ENCODE measurements around the gene MSH4. TPM values are rescaled to one million over a fixed set of nuclear protein-coding genes. Genes with fewer than 3 reads are reported as not detected.

MSH4 gene
- total RNA-seq, 2 experiments from 2014 or later: 0.73 to 0.80 TPM

- Histone ChIP-seq H3K4me3 (ENCODE audit: low read depth, low read length, poor library complexity, severe bottlenecking) (peak overlapping the region; percentile 93), H3K4me2 (ENCODE audit: low read length) (peak overlapping the region; percentile 84), H3K36me3 (ENCODE audit: insufficient read depth, low read length) (peaks cover 99% of the 10 kb centered on the region), H4K20me1 (ENCODE audit: insufficient read depth, low read length) (peaks cover 64% of the 10 kb centered on the region), H3K27ac (ENCODE audit: low read depth, low read length, poor library complexity, severe bottlenecking) (peak overlapping the region; percentile 94), H2AFZ (ENCODE audit: low read length) (no peak overlapping the region), H3K79me2 (ENCODE audit: insufficient read depth, low read depth, low read length) (peaks cover 70% of the 10 kb centered on the region), H3K4me1 (ENCODE audit: insufficient read depth, low read length, poor library complexity, severe bottlenecking) (peaks cover 40% of the 10 kb centered on the region), H3K9me2 (ENCODE audit: insufficient read depth, low read length) (no peaks in the 10 kb centered on the region), H3K9me3 (ENCODE audit: low read length) (no peaks in the 10 kb centered on the region)
- POLR2A ChIA-PET: interaction anchor here (0.7 to 3.9 kb wide), 6 partner anchors 9 to 66 kb away, joined by 3 to 31 read pairs (median 4); partner anchors contain the start of gene ACADM
- CTCF ChIA-PET (ENCODE audit: unreplicated experiment): interaction anchor here (0.6 kb wide), 1 partner anchor 305 kb away, joined by 3 read pairs; no protein-coding TSS in a partner anchor
- TF ChIP-seq EZH2phosphoT487 (IDR thresholded peaks at IDR 0.05; ENCODE audit: borderline replicate concordance, low read depth, low read length) (no peak), CTCF (conservative IDR thresholded peaks at IDR 0.05; ENCODE audit: low read length) (no peak)
- BruUV-seq (replicated peaks): no TSS peak
- intact Hi-C loops (cut with micrococcal nuclease; ENCODE audit: unreplicated experiment): no loop called here
- DNase-seq (ENCODE audit: low spot score): no peak
These were observed 5.7 kb upstream of the MSH4 start for GRCh38 chr1:75791022-75791421.

- H3K36me3 ChIP-seq (ENCODE audit: insufficient read depth, low read length): peaks cover 100% of the 10 kb centered on the region
- no TSS peak for BruUV-seq (replicated peaks)
- no peaks in the 10 kb centered on the region for H3K9me2 ChIP-seq (ENCODE audit: insufficient read depth, low read length)
- no peak overlapping the region for H3K4me3 ChIP-seq (ENCODE audit: low read depth, low read length, poor library complexity, severe bottlenecking)
- ChIA-PET POLR2A (interaction anchor here (0.5 to 3.9 kb wide), 2 partner anchors 64 to 82 kb away, joined by 3 to 31 read pairs; no protein-coding TSS in a partner anchor), CTCF (ENCODE audit: unreplicated experiment) (no interaction called here)
- DNase-seq (ENCODE audit: low spot score): no peak
- no peaks in the 10 kb centered on the region for H3K9me3 ChIP-seq (ENCODE audit: low read length)
- no peak for TF ChIP-seq CTCF (conservative IDR thresholded peaks at IDR 0.05; ENCODE audit: low read length)
- no peak for TF ChIP-seq EZH2phosphoT487 (IDR thresholded peaks at IDR 0.05; ENCODE audit: borderline replicate concordance, low read depth, low read length)
- H3K27ac ChIP-seq (ENCODE audit: low read depth, low read length, poor library complexity, severe bottlenecking): no peak overlapping the region
- peaks cover 40% of the 10 kb centered on the region for H3K4me1 ChIP-seq (ENCODE audit: insufficient read depth, low read length, poor library complexity, severe bottlenecking)
- peaks cover 60% of the 10 kb centered on the region for H3K79me2 ChIP-seq (ENCODE audit: insufficient read depth, low read depth, low read length)
- peaks cover 60% of the 10 kb centered on the region for H4K20me1 ChIP-seq (ENCODE audit: insufficient read depth, low read length)
- no peak overlapping the region for H2AFZ ChIP-seq (ENCODE audit: low read length)
- intact Hi-C loops (cut with micrococcal nuclease; ENCODE audit: unreplicated experiment): no loop called here
- H3K4me2 ChIP-seq (ENCODE audit: low read length): peak overlapping the region; percentile 84
These were observed 4.6 kb upstream of the MSH4 start for GRCh38 chr1:75792091-75792490.

- Histone ChIP-seq H3K4me3 (ENCODE audit: low read depth, low read length, poor library complexity, severe bottlenecking) (no peak overlapping the region), H3K27ac (ENCODE audit: low read depth, low read length, poor library complexity, severe bottlenecking) (no peak overlapping the region), H3K79me2 (ENCODE audit: insufficient read depth, low read depth, low read length) (peaks cover 37% of the 10 kb centered on the region), H3K9me3 (ENCODE audit: low read length) (no peaks in the 10 kb centered on the region), H2AFZ (ENCODE audit: low read length) (no peak overlapping the region), H3K9me2 (ENCODE audit: insufficient read depth, low read length) (no peaks in the 10 kb centered on the region), H4K20me1 (ENCODE audit: insufficient read depth, low read length) (peaks cover 37% of the 10 kb centered on the region), H3K4me1 (ENCODE audit: insufficient read depth, low read length, poor library complexity, severe bottlenecking) (peaks cover 33% of the 10 kb centered on the region), H3K36me3 (ENCODE audit: insufficient read depth, low read length) (peaks cover 93% of the 10 kb centered on the region), H3K4me2 (ENCODE audit: low read length) (no peak overlapping the region)
- intact Hi-C loops (cut with micrococcal nuclease; ENCODE audit: unreplicated experiment): no loop called here
- ChIA-PET POLR2A (interaction anchor here (0.6 to 1.8 kb wide), 2 partner anchors 9 to 41 kb away, joined by 3 to 11 read pairs; no protein-coding TSS in a partner anchor), CTCF (ENCODE audit: unreplicated experiment) (no interaction called here)
- DNase-seq (ENCODE audit: low spot score): no peak
- no TSS peak for BruUV-seq (replicated peaks)
- TF ChIP-seq CTCF (conservative IDR thresholded peaks at IDR 0.05; ENCODE audit: low read length) (no peak), EZH2phosphoT487 (IDR thresholded peaks at IDR 0.05; ENCODE audit: borderline replicate concordance, low read depth, low read length) (no peak)
These were observed 2.3 kb upstream of the MSH4 start for GRCh38 chr1:75794382-75794781.
